ENCODE results near the gene CDH4. TPM values are rescaled to one million over a fixed set of nuclear protein-coding genes. Genes with fewer than 3 reads are reported as not detected.

CDH4 gene
- total RNA-seq, 1 donor from 2014 or later: 2.9 TPM

GRCh38 chr20:61223121-61223520, 28.9 kb upstream of the CDH4 start:
- no peak overlapping the region for H3K4me2 ChIP-seq
- TF ChIP-seq EZH2 (IDR thresholded peaks at IDR 0.05): no peak
- no peak overlapping the region for H3K4me3 ChIP-seq
- H3K4me3 Mint-ChIP-seq: no peak overlapping the region
- H3K27me3 Mint-ChIP-seq (ENCODE audit: insufficient read depth, low read depth): peaks cover 11% of the 10 kb centered on the region
- no peak overlapping the region for H3K27ac Mint-ChIP-seq
- no peaks in the 10 kb centered on the region for H3K79me2 ChIP-seq (ENCODE audit: low read depth)
- peaks cover 48% of the 10 kb centered on the region for H3K27me3 ChIP-seq
- no peak overlapping the region for H2AFZ ChIP-seq (replicated peaks)
- H3K9me3 Mint-ChIP-seq: no peaks in the 10 kb centered on the region
- peaks cover 5% of the 10 kb centered on the region for H3K4me1 Mint-ChIP-seq
- H3K36me3 ChIP-seq: no peaks in the 10 kb centered on the region
- no peak overlapping the region for H3K9ac ChIP-seq
- H3K4me1 ChIP-seq: no peaks in the 10 kb centered on the region
- no peaks in the 10 kb centered on the region for H3K9me3 ChIP-seq (ENCODE audit: low read depth)
- no peaks in the 10 kb centered on the region for H3K36me3 Mint-ChIP-seq
- H3K27ac ChIP-seq: no peak overlapping the region
- no peak for DNase-seq (ENCODE audit: low spot score)
- no peaks in the 10 kb centered on the region for H3F3A ChIP-seq (ENCODE audit: low read depth)
- no peaks in the 10 kb centered on the region for H4K20me1 ChIP-seq (ENCODE audit: low read depth)

GRCh38 chr20:61230166-61230565, 21.9 kb upstream of the CDH4 start:
- H3K4me1 Mint-ChIP-seq: peaks cover 18% of the 10 kb centered on the region
- no peaks in the 10 kb centered on the region for H3K36me3 Mint-ChIP-seq
- H3K27ac Mint-ChIP-seq: no peak overlapping the region
- Histone ChIP-seq H3K9ac (no peak overlapping the region), H3K27ac (no peak overlapping the region), H3K4me1 (no peaks in the 10 kb centered on the region), H3K36me3 (no peaks in the 10 kb centered on the region), H3K4me2 (no peak overlapping the region), H3K9me3 (ENCODE audit: low read depth) (no peaks in the 10 kb centered on the region), H3K79me2 (ENCODE audit: low read depth) (no peaks in the 10 kb centered on the region), H3F3A (ENCODE audit: low read depth) (no peaks in the 10 kb centered on the region), H2AFZ (replicated peaks) (no peak overlapping the region), H3K27me3 (peaks cover 17% of the 10 kb centered on the region), H4K20me1 (ENCODE audit: low read depth) (no peaks in the 10 kb centered on the region), H3K4me3 (no peak overlapping the region)
- peaks cover 15% of the 10 kb centered on the region for H3K27me3 Mint-ChIP-seq (ENCODE audit: insufficient read depth, low read depth)
- H3K4me3 Mint-ChIP-seq: no peak overlapping the region
- H3K9me3 Mint-ChIP-seq: peaks cover 11% of the 10 kb centered on the region
- no peak for TF ChIP-seq EZH2phosphoT487 (IDR thresholded peaks at IDR 0.05)
- TF ChIP-seq CTCF (IDR thresholded peaks at IDR 0.05): no peak
- no peak for TF ChIP-seq EZH2 (IDR thresholded peaks at IDR 0.05)
- no peak for DNase-seq (ENCODE audit: low spot score)

GRCh38 chr20:61233590-61233989, 18.5 kb upstream of the CDH4 start:
- H3K9me3 ChIP-seq (ENCODE audit: low read depth): no peaks in the 10 kb centered on the region
- H3K4me3 ChIP-seq: no peak overlapping the region
- H3K36me3 ChIP-seq: no peaks in the 10 kb centered on the region
- H3K4me1 Mint-ChIP-seq: peaks cover 10% of the 10 kb centered on the region
- TF ChIP-seq CTCF (IDR thresholded peaks at IDR 0.05) (no peak), EZH2 (IDR thresholded peaks at IDR 0.05) (no peak), EZH2phosphoT487 (IDR thresholded peaks at IDR 0.05) (no peak)
- H3F3A ChIP-seq (ENCODE audit: low read depth): no peaks in the 10 kb centered on the region
- no peak overlapping the region for H3K27ac ChIP-seq
- no peak for DNase-seq (ENCODE audit: low spot score)
- no peak overlapping the region for H2AFZ ChIP-seq (replicated peaks)
- no peaks in the 10 kb centered on the region for H3K79me2 ChIP-seq (ENCODE audit: low read depth)
- H3K4me2 ChIP-seq: no peak overlapping the region
- H3K9ac ChIP-seq: no peak overlapping the region
- peaks cover 11% of the 10 kb centered on the region for H3K9me3 Mint-ChIP-seq
- no peak overlapping the region for H3K4me3 Mint-ChIP-seq
- no peaks in the 10 kb centered on the region for H3K36me3 Mint-ChIP-seq
- no peaks in the 10 kb centered on the region for H4K20me1 ChIP-seq (ENCODE audit: low read depth)
- H3K27ac Mint-ChIP-seq: no peak overlapping the region
- H3K4me1 ChIP-seq: no peaks in the 10 kb centered on the region
- peaks cover 13% of the 10 kb centered on the region for H3K27me3 Mint-ChIP-seq (ENCODE audit: insufficient read depth, low read depth)
- H3K27me3 ChIP-seq: peaks cover 25% of the 10 kb centered on the region

GRCh38 chr20:61234224-61234890, 17.7 kb upstream of the CDH4 start:
- no peaks in the 10 kb centered on the region for H3K36me3 Mint-ChIP-seq
- Histone ChIP-seq H3F3A (ENCODE audit: low read depth) (no peaks in the 10 kb centered on the region), H4K20me1 (ENCODE audit: low read depth) (no peaks in the 10 kb centered on the region), H3K4me1 (no peaks in the 10 kb centered on the region), H3K9ac (no peak overlapping the region), H3K79me2 (ENCODE audit: low read depth) (no peaks in the 10 kb centered on the region), H3K4me3 (no peak overlapping the region), H2AFZ (replicated peaks) (no peak overlapping the region), H3K9me3 (ENCODE audit: low read depth) (no peaks in the 10 kb centered on the region), H3K27me3 (peaks cover 21% of the 10 kb centered on the region), H3K4me2 (no peak overlapping the region), H3K36me3 (no peaks in the 10 kb centered on the region), H3K27ac (no peak overlapping the region)
- no peak for TF ChIP-seq CTCF (IDR thresholded peaks at IDR 0.05)
- no peak overlapping the region for H3K27ac Mint-ChIP-seq
- H3K4me1 Mint-ChIP-seq: peaks cover 3% of the 10 kb centered on the region
- H3K27me3 Mint-ChIP-seq (ENCODE audit: insufficient read depth, low read depth): peaks cover 17% of the 10 kb centered on the region
- DNase-seq (ENCODE audit: low spot score): no peak
- H3K4me3 Mint-ChIP-seq: no peak overlapping the region
- peaks cover 13% of the 10 kb centered on the region for H3K9me3 Mint-ChIP-seq

Measured in neural progenitor cell (in vitro differentiated cells).